Stimulated activated CD8-positive, alpha-beta memory T cell treated with anti-CD3 and anti-CD28 coated beads, Interleukin-15, amount 100 ng/mL, for 1 hour (primary cell): Measurements from ENCODE around the gene TPPP2.
"Not testable (repeated sequence)": the region's sequence is repeated elsewhere in the genome, so short reads cannot be mapped to it uniquely, and the experiment has no call there.

Source experiments
- DNase-seq: peaks from one replicate; pipeline ENCODE4 v3.0.0-alpha.2; 2020; ENCODE audit warnings: low read depth

Gene TPPP2

DNA sequence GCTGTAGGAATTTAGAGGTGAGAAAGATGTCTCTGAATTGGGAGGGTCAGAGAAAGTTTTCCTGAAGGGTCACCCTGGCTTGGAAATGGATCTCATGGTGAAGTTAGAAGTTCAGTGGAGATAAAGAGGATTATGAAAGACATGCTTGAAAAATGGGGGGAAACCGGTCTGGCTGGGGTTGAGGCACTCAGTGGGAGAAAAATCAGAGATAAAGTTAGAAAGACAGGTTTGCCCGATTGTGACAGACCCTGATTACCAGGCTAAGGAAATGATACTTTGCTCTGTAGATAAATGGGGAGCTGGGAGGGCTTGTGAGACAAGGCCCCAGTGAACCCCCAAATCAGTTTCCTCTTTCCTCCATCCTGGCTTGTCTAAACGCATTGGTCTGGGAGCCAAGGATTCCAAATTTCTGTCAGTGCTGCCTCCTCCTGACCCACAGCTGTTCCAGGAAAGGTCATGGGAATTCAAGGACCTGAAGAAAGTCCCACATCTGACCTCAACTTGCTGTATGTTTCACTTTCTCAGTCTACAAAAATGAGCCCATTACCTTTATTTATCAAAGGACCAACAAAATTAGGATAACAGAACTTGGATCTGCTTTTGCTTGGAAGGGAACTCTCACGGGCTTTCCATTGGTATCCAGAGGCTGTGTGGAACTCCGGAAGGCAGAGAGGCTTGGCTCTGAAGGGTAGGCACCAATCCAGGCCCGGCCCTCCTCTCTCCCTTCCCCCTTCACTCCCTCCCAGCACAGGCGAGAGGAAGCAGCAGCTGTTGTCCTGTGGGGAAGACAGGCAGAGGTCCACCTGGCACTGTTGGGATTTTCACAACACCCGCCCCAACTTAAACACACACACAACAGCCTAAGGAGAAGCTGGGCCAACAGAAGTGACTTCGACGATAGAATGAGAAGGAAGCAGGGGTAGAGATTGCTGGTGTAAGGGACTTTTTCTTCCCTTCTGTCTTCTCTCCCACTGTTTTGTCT is 8.7 kb downstream of the TPPP2 start:
- DNase-seq = no peak

DNA sequence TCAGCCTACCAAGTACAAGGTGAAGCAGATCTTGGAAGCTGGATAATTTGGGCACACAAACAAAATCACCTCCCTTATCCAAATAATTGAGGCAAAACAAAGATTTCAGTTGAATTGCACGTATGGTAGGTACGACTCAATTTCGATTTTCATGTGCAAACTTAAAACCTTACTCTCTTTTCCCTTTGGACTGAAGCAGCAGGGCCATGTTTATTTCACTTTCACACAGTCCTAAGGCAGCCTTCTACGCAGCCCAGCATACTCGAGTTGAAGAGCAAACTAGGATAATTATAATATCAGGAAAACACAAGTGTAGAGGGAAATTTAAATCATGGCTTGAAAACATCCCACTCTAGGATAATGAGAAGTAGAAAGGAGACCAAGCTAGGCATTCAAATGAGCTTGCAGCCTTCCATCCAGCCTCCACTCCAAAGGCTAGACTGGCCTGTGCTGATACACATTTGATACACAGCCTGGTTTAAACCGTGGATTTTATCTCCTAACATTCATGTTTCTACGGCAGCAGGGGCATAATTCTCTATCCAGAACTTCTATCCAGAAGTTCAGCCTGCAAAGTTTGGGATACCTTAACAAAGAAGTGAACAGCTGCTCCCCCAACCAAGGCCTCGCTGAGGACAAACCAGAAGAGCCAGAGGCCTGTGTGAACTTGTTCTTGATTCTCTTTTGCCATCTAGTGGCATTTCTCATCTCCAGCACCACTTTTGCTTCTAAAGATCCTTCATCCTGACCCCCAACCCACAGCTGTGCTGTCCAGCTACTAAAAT is 9.8 kb downstream of the TPPP2 start:
- no peak for DNase-seq

DNA sequence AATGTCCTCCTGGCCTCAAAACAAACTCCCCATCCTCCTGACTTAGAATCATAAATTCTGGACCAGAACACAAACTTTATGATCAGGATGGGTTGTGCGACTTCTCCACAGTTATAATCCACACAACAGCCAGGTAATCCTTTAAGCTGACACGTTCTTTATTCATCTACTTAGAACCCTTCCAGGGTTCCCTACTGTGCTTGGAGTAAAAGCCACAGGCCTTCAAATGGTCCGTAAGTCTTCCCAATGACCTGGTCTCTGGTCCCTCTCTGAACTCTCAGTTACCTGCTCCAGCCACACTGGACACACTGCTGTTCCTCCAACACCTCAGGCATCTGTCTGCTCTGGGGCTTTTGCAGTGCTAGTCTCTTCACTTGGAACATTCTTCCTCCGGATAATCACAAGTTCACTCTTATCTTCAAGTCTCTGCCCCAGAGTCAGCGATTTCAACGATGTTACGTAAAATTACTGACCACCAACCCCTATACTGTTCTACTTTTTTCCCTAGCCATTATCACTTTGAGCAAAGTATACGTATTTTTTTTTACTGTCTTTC is 10.4 kb downstream of the TPPP2 start:
- DNase-seq = no peak

DNA sequence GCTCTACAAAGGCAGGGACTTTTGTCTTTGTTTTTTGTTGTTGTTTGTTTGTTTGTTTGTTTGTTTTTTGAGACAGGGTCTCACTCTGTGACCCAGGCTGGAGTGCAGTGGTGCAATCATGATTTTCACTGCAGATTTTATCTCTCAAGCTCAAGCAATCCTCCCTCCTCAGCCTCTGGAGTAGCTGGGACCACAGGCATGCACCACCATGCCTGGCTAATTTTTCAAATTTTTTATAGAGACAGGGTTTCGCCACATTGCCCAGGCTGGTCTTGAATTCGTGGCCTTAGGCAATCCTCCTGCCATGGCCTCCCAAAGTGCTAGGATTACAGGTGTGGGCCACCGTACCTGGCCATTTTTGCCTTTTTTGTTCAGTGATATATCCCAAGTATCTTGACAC is 10.9 kb downstream of the TPPP2 start:
- DNase-seq = not testable (repeated sequence)

DNA sequence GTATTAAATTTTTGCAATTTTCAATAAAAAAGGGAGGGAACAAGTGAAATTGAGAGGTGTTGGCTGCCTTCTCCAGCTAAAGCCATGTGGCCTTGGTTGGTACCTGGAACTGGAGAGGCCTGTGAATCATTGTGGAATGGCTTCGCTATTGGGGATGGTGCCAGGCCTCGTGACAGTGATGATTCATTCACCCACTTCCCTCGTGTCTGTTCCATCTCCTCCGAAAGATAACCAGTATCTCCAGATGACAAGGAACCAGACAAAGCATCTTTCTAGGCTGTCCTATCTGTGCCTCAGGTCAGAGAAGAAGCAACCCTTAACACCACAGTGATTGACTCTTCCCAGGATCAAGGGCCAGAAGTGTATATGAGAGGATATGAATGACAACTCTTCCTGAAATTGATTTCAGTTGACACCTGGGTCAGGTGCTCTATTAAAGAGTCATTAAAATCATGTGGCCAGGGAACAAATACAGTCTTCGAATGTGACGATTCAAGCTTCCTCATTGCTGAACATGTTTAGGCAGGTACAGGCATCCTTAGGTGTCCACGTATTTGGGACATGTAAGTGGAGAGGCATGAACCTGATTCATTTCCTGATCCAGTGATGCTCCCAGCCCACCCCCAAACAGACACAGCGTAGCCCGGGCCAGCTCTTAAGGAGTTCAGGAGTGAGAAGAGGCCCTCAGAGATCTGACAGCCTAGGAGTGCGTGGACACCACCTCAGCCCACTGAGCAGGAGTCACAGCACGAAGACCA is 11.8 kb downstream of the TPPP2 start, which contains the start of gene RNASE7:
TSS of gene RNASE7 (plus strand) at position 687 of the 758 bp plus-strand sequence. CDS start 631 bp downstream, outside the sequence.
- DNase-seq = no peak

DNA sequence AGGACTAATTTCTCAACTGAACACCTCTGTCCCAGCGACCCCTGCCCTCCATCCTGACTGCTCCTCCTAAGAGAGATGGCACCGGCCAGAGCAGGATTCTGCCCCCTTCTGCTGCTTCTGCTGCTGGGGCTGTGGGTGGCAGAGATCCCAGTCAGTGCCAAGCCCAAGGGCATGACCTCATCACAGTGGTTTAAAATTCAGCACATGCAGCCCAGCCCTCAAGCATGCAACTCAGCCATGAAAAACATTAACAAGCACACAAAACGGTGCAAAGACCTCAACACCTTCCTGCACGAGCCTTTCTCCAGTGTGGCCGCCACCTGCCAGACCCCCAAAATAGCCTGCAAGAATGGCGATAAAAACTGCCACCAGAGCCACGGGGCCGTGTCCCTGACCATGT is 12.9 kb downstream of the TPPP2 start:
- no peak for DNase-seq

DNA sequence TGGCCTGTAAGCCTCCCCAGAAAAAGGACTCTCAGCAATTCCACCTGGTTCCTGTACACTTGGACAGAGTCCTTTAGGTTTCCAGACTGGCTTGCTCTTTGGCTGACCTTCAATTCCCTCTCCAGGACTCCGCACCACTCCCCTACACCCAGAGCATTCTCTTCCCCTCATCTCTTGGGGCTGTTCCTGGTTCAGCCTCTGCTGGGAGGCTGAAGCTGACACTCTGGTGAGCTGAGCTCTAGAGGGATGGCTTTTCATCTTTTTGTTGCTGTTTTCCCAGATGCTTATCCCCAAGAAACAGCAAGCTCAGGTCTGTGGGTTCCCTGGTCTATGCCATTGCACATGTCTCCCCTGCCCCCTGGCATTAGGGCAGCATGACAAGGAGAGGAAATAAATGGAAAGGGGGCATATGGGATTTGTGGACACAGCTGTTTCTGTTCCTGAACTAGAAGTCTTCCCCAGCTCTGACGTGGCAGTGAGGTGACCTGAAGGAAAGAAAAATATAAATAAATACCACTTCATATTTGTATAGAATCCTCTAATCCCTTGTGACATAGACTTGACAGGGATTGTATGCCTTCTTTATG is 13.5 kb downstream of the TPPP2 start:
- DNase-seq = no peak

DNA sequence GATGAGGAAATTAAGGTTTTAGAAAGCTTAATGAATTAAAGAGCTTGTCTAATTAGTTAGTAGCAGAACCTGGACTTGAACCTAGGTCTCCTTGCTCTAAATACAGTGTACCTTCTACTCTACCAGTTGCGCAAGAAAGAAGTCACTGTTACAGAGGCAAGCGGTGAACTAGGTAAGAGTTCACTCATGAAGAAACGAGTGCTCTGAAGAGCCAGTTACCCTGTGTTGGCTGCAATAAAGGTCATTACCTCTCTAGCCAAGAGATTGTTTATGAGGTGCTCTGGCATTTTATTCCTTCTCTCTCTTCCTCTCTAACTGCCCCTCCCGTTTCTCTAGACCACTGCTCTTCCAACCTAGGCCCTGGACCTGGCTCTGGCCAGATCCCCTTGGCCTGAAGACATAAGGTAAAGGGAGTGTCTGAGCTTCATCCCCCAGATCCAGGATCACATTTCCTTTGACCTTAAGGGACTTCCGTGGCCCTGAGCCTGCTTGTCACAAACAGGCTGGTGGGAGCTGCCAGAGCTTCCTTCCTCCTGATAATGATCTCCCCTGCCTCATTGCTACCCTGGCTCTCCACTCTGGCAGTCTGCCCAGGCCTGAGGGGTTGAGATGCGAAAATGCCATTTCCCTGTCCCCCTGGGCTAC is 14.1 kb downstream of the TPPP2 start:
- no peak for DNase-seq

DNA sequence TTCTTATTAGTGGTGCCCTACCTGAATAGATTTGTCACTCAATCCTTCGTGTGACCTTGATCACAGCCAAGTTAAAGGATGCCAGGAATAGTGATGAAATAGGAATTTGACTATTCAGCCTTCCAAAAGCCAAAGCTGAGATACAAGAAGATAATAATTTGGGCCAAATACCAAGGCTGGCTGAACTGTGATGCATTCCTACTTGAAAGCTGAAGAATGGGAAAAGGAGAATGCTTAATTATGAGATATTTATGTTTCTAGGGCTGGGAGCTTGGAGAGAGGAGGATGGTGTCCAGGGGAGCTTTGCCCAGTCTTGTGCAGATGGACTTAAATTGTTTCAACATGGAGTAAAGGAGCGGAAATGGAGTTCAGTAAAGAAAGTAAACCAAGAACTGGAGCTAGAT is 17.4 kb downstream of the TPPP2 start:
- DNase-seq = no peak

DNA sequence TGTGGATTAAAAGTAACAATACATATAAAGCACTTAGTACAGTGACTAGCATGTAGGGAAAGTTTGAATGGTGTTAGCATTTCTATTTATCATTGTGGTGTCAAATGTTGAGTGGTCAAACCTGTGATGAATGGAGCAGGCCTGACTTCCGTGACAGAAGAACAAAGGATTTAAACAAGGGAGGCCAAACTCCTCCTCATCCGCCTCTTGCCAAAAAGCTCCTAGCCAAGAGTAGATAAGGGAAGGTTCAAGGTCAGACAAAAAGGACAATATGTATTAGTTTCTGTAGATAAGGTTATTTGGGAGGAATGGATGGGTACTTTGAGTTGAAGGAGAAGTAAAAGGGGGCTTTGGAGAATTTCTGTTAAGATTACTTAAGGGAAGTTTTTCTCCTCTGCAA is 18.6 kb downstream of the TPPP2 start:
- no peak for DNase-seq

DNA sequence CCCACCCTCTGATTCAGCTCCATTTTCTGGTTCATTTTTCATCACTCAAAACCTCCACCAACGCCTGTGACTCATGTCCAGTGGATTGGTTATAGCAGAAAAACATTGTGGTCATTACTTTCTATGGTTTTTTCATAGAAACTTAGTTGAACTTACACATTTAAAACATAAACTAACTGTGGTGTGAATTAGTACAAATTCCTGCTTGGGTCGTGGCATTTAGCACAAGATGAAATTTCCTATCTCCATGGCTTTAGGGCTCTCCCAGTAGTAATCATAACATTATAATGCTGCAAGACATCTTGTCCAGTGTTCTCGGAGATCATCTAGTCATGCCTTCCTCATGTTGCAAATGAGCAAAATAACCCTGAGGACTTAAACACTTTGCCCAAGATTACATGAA is 19.3 kb downstream of the TPPP2 start:
- no peak for DNase-seq

DNA sequence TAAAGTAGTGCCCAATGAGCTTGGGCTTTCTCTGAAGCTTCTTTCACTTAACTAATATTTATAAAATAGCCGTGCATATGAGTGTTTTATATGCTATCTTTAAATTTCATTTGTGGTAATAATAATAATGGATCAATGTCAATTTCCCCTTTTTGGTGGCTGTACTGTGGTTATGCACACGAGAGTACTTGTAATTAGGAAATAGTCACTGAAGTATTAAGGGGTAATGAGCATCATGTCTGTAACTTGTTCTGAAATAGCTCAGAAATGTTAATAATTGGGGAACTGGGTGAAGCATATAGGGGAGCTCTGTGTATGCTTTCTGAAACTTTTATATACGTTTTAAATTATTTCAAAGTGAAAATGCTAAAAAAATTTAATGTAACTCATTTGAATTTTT is 20.6 kb downstream of the TPPP2 start:
- DNase-seq = no peak

DNA sequence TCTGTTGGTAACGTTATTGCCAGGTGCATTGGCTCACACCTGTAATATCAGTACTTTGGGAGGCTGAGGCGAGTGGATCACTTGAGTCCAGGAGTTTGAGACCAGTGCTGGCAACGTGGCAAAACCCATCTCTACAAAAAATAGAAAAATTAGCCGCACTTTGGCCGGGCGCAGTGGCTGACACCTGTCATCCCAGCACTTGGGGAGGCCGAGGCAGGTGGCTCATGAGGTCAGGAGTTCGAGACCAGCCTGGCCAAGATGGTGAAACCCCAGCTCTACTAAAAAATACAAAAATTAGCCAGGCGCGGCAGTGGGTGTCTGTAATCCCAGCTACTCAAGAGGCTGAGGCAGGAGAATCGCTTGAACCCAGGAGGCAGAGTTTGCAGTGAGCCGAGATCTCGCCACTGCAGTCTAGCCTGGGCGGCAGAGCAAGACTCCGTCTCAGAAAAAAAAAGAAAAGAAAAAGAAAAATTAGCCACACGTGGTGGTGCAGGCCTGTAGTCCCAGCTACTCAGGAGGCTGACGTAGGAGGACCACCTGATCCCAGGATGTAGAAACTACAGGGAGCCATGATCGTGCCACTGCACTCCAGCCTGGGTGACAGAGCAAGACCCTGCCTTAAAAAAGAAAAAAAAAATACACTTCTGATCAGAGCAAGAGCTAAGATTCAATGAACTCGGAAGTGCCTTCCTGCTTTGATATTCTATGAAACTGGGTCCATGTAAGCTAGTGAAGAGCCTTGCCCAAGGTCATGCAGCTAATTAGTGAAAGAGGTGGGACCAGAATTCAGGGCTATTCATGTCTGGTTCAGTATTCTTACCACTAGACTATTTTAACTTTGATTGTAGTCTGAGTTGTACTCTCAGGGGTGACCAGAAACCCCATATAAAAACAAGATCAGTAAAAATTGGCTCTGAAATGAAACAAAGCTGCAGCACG is 23.4 kb downstream of the TPPP2 start:
- DNase-seq = no peak

DNA sequence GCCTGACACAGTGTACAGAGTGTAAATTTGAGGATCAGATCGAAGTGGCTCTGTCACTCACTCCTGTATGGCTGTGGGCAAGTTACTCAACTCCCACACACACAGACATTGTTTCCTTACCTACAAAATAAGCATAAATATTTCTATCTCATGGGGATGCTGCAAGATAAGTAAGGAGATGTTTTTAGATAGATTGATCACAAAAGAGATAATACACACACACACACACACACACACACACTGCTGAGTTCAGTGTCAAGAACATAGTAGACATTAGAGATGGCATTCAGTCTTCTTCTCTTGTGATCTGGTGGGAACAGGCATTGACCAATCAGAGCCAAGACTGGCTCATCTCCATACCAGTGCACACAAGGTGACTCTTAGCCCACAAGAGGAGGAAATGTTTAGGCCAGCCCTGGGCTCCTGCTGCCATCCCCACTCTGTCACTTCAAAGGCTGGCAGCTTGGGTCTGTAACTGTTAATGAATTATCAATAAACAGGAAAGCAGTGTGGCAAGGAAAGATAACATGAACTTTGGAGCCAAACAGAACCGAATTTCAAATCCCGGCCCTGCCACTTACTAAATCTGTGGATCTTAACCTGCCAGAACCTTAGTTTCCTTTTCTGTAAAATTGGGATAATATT is 24.2 kb downstream of the TPPP2 start:
- DNase-seq = no peak

DNA sequence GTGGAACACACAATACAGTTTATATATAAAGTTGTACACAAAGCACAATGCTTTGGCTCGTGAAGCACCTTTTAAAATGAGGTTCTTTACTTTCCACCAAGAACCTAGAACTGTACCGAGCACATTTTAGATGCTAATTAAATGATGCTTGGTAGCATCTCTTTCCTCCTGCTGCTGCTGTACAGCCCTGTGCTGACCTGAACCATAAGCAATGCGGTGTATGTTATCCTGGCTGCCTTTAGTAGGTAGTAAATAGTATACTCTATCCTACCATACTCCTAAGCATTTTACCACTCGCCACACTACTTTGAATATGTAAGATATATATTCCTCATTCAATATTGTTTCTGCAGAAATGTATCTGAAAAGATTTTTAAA is 24.7 kb downstream of the TPPP2 start:
- DNase-seq = no peak

DNA sequence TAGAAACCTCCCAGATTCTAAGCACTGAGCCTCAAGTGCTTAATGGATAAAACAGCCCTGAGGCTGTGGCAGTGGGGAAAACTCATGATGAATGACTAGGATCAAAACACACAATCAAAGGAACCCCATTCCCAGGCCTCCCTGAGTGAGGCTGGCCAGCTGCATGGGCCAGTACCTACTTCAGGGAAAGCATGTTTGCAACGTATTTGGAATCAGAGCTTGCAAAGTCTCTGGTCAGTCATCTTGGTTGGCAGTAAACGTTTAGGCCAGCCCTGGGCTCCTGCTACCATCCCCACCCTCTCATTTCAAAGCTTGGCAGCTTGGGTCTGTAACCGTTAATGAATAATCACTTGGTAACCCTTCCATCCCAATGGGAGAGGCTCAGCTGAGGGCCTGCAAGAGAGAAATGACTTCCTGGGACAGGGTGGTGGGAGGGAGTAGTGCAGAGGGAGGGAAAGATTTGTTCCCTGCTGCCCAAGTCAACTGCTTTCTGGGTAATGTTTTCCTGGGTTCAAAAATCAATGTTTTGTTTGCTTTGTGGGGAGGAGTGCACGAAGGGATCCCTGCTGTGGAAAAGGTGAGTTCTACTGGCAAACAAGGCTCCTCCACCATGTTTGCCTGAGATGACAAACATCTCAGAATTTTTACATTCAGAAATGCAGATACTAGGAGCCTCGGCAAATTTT is 25.6 kb downstream of the TPPP2 start:
- DNase-seq = no peak

DNA sequence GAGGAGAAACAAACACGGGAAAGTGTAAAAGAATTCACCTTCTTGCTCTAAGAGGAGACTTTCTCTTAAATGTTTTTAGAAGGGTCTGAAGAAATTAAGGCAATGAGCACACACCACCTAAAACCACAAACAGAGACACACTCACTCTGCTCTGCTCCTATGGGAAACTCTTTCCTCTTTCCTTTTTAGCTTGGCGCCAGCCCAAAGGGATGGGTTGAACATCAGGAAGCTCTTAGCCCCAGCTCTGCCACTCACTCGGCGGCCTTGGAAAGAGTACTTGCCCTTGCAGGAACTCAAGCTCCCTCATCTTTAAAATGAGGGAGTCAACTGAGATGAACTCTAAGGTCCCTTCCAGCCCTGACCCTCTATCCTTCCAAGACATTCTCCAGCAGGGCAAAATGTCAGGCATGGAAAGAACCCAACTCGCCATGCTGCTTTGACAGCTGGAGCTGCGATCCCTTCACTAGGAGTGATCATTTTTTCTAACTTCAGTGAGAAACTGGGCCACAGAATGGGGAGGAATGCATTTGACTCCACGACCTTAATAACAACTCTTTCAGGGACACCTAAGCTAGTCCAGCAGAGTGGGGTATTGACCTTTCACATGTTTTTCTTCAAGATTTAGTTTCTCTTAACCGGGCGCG is 26.6 kb downstream of the TPPP2 start:
- no peak for DNase-seq
